Stimulated activated CD8-positive, alpha-beta memory T cell treated with anti-CD3 and anti-CD28 coated beads, Interleukin-2, amount 100 ng/mL, for 1 hour (primary cell): ENCODE data around the gene ADAMTS6.
"Not testable (repeated sequence)": the region's sequence is repeated elsewhere in the genome, so short reads cannot be mapped to it uniquely, and the experiment has no call there.

Experiments
- DNase-seq, 2 donors: peaks; one replicate each; pipeline ENCODE4 v3.0.0-alpha.2; 2020; ENCODE audit warnings: low read depth in 2 of 2

The ADAMTS6 gene

GRCh38 chr5:65366655-65367054 is 115.1 kb downstream of the ADAMTS6 start:
- no peak for DNase-seq

DNA sequence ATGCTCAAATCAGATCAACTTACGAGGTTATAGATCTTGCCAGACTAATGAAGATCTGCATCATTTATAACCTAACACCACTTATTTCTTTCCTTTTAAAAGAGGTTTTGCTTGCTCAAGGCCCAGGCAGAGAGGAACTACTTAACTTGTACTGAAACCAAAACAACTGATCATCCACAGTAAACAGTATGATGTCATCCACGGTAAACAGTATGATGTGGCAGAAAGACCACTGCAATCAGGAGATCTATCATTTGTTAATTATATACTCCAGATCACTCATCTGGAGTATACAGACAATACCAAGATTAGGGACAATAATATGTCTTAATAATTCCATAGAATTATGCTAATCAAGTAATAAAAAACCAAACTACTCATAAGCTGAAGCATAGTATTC is 116.8 kb downstream of the ADAMTS6 start:
- DNase-seq, result no peak

DNA sequence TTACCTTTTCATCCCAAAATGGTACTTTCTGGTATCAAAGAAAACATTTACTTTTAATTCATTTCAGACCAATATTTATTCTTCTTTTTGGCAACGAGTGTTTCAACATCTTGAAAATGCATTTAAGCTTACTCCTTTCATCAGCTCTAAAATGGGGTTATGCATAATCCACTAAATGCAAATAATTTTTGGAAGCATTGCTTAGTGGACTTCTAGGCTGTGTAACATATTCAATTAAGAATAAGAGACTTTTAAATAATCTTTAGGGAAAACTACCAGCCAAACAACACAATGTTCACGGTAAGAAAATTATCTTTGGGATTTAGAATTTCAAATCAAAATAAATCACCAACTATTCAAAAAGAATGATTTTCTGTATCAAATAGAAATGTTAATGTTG is 118.2 kb downstream of the ADAMTS6 start:
- DNase-seq, result no peak

DNA sequence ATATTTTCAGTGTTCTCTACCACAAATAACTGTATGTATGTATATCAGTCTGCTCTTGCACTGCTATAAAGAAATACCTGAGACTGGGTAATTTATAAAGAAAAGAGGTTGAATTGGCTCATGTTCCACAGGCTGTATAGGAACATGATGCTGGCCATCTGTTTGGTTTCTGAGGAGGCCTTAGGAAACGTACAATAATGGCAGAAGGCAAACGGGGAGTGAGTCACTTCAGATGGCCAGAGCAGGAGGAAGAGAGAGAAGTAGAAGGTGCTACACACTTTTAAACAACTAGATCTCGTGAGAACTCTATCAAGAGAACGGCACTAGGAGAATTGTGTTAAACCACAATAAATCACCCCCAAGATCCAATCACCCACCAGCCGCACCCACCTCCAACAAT is 121.7 kb downstream of the ADAMTS6 start:
- no peak for DNase-seq

DNA sequence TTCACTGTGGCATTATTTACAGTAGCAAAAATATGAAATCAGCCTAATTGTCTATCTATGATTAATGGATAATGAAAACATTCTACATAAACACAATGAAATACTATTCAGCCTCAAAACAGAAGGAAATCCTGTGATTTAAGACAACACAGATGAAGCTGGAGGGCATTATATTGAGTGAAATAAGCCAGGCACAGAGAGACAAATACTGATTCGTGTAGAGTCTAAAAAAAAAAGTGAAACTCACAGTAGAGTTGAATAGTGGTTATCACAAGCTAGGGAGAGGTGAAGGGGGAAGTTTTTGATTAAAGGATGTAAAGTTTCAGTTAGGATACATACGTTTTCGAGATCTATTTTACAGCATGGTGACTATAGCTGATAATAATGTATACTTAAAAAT is 122.2 kb downstream of the ADAMTS6 start:
- no peak for DNase-seq

DNA sequence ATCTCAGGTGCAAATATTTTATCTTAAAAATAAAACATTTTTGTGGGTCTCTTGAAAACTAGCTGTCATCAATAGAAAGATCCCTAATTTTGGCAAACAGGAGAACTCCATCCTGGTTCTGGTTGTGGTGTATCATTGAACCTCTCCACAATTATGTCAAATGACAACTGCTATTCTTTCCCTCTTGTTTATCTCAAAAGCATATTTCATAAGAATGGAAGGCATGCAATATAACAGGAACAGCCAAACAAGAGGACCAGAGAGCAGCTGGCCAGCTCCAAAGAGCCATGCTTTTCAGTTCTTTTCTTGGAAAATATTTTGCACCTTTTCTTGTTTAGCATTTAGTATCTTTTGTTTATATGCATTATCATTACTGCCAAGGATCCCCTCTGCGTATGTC is 125.4 kb downstream of the ADAMTS6 start:
- no peak for DNase-seq

DNA sequence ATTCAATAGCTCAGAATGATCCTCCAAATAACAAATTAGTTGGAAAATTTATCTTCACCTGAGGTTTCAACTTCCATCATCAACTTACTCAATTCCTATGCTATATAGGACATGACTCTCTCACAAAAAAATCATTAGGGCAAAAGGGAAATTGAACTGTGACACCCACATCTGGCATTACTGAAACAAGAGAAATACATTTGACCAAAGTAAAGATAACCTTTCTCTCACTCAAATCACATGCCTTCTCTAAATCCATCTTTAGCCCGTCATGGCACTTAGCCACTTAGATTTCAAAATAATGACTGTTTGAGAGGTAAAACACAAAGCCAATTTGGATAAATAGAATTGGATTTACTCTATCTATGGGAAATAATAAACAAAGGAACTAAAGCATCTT is 126.4 kb downstream of the ADAMTS6 start:
- DNase-seq, result no peak

GRCh38 chr5:65341835-65342234 is 139.9 kb downstream of the ADAMTS6 start:
- no peak for DNase-seq

GRCh38 chr5:65338606-65339151 is 143.0 kb downstream of the ADAMTS6 start:
- DNase-seq, result no peak

- no peak for DNase-seq
Observed at GRCh38 chr5:65334077-65334476, 147.6 kb downstream of the ADAMTS6 start.

GRCh38 chr5:65332591-65332990 is 149.1 kb downstream of the ADAMTS6 start:
- DNase-seq, result no peak

GRCh38 chr5:65329266-65329665 is 152.5 kb downstream of the ADAMTS6 start:
- DNase-seq, result no peak

DNA sequence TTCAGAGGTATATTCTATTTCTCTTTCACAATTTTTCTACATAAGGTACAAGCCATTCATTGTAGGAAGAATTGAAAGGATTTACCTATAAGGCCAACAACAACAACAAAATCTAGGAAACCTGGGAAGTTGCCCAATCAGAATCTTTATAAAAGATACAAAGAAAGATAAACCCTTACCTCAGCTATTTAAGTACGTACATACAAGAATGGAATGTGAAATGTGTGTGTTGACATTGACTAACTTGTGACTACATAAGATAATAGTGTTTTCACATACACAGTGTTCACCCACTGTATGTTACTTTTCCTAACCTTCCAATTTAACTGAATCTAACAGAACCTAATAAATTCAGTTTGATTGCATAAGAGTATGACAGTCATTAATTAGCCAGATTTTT is 154.1 kb downstream of the ADAMTS6 start:
- DNase-seq, result no peak

DNA sequence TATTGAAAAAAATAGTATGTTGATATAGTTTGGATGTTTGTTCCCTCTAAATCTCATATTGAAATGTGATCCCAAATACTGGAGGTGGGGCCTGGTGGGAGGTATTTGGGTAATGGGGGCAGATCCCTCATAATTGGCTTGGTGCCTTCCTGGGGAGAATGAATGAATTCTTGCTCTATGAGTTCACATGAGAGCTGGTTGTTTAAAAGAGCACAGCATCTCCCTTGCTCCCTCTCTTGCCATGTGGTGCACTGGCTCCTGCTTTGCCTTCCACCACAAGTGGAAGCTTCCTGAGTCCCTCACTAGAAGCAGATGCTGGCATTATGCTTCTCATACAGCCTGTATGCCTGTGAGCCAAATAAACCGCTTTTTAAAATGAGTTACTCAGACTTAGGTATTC is 154.8 kb downstream of the ADAMTS6 start:
- DNase-seq, result no peak

- DNase-seq, result no peak
Observed at GRCh38 chr5:65324226-65324625, 157.5 kb downstream of the ADAMTS6 start.

- not testable (repeated sequence) for DNase-seq
Observed at GRCh38 chr5:65320704-65321103, 161.0 kb downstream of the ADAMTS6 start.

- DNase-seq, result no peak
Observed at GRCh38 chr5:65320250-65320649, 161.5 kb downstream of the ADAMTS6 start.

DNA sequence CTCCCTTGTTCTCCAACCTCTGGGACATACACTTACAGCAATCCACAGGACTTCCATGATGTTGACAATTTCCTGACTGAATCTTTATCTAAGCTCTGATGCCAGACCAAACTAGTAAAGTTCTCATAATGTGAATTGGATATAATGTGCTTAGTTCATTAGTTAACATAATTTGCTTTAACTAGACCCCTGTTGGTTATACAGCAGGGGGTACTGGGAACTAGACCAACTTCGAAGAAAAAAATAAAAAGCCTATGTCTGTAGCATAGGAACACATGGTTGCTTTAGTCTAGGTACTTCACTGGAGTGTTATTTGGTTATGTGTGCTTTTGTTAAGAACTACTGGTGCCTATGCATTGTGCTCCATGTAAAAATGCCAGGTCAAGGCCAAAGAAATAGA is 173.8 kb downstream of the ADAMTS6 start:
- DNase-seq, result no peak

GRCh38 chr5:65307088-65307487 is 174.6 kb downstream of the ADAMTS6 start:
- no peak for DNase-seq

- DNase-seq, result no peak
Observed at GRCh38 chr5:65305913-65306312, 175.8 kb downstream of the ADAMTS6 start.

DNA sequence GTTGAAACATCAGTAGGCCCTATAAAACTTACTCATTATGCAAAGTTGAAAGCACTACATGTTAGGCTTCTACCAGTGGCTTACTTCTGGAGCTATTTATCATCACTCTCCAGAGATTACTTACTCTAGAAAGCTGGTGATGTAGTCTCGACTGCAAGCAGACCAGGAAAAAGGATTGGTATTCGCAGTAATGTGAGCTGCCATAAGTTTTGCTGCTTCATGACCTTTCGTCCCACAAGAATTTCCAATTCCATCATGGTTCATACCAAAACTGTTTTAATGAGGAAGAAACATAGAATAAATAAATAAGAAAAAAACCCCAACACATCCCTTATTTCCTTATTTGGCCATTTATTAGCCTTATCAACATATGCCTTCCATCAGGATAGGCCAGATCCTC is 181.9 kb downstream of the ADAMTS6 start:
- no peak for DNase-seq

DNA sequence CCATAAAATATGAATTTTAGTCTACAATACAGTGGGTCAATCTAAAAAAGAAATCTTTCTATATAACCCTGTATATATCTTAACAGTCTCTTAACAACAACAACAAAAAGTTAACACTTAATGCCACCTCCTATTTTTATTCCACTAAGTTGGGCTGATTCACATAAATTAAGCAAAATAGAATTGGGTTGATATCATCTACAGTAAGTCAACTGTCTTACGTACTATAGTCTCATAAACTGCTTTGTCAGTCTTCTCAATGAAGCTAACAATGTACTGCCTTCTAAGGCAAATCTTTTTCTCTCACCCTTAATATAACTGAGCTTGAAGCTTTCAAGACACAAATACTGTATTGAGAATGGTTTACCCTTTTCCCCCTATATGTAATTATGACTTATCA is 185.7 kb downstream of the ADAMTS6 start:
- DNase-seq, result no peak

DNA sequence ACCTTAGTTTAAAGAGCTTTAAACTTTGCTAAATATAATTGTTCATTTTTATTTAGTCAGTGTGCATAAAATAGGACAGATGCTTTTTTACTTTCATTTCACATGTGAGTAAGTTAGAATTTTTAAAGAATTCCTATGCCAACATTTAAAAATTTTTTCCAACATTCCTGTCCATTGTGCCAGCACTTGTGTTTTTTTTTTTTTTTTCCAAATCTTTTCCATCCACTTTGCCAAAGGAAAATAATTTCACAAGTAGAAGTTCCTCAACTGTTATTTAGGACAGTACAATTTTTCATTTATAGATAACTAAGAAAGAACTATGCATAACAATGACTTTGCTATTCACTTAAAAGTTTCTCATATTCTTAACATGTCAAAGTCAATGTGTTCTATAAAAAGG is 189.5 kb downstream of the ADAMTS6 start:
- DNase-seq, result no peak

DNA sequence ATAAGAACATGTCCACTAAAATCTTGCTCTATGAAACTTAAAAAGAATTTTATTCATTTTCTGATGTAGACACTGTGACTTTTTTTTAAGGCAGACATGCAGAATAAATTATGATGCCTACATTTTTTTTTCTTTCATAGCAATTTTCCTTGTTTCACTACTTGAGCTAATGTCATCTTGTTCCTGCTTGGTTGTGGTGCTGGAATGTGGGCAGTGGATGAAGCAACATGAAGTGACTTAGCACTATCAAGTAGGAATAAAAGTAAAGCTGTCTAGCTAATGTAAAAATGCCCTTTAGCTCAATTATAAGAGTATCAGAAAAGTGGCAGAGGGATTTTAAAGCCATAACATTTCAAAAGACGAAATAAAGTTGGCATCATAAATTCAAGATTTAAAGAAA is 191.0 kb downstream of the ADAMTS6 start:
- DNase-seq, result no peak

- no peak for DNase-seq
Observed at GRCh38 chr5:65288657-65289056, 193.1 kb downstream of the ADAMTS6 start.
